Stomach smooth muscle (tissue), 2 donors: ENCODE results near the gene ATRN.
"Not testable (repeated sequence)": the region's sequence is repeated elsewhere in the genome, so short reads cannot be mapped to it uniquely, and the experiment has no call there.

Experiments used
- H3K27ac ChIP-seq: one replicate; pipeline ENCODE4 v1.7.0; 2013; ENCODE audit warnings: mild to moderate bottlenecking, low read length, inconsistent platforms
- H3K27me3 ChIP-seq, 2 donors: one replicate each; pipeline ENCODE4 v1.7.0; 2013; ENCODE audit warnings: low read length in 2 of 2; ENCODE audit not compliant: insufficient read depth in 2 of 2, control insufficient read depth in 1 of 2
- H3K36me3 ChIP-seq, 2 donors: one replicate each; pipeline ENCODE4 v1.7.0; 2013; ENCODE audit warnings: low read length in 2 of 2; ENCODE audit not compliant: control insufficient read depth in 2 of 2, insufficient read depth in 2 of 2
- H3K4me1 ChIP-seq: one replicate; pipeline ENCODE4 v1.7.0; 2013; ENCODE audit warnings: low read length; ENCODE audit not compliant: control insufficient read depth, insufficient read depth
- H3K4me3 ChIP-seq, 2 donors: one replicate each; pipeline ENCODE4 v1.7.0; 2013; ENCODE audit warnings: low read length in 2 of 2
- H3K9ac ChIP-seq, 2 donors: one replicate each; pipeline ENCODE4 v1.7.0; 2013; ENCODE audit warnings: low read length in 2 of 2, mild to moderate bottlenecking in 1 of 2
- H3K9me3 ChIP-seq, 2 donors: one replicate each; pipeline ENCODE4 v1.7.0; 2013; ENCODE audit warnings: low read length in 2 of 2; ENCODE audit not compliant: control insufficient read depth in 2 of 2
- donor health status: healthy.
- donor health status: Pancreatic carcinoma.

ATRN gene

GRCh38 chr20:3465301-3465700 lies 5.5 kb upstream of the ATRN start:
- no peak overlapping the region for H3K9ac ChIP-seq
- H3K36me3 ChIP-seq: no peaks in the 10 kb centered on the region
- no peaks in the 10 kb centered on the region for H3K9me3 ChIP-seq
- H3K4me3 ChIP-seq: no peak overlapping the region
- H3K4me1 ChIP-seq: peaks cover under 1% of the 10 kb centered on the region
- H3K27me3 ChIP-seq: peaks cover 0 to 3% of the 10 kb centered on the region in 2 donors
- no peak overlapping the region for H3K27ac ChIP-seq

DNA sequence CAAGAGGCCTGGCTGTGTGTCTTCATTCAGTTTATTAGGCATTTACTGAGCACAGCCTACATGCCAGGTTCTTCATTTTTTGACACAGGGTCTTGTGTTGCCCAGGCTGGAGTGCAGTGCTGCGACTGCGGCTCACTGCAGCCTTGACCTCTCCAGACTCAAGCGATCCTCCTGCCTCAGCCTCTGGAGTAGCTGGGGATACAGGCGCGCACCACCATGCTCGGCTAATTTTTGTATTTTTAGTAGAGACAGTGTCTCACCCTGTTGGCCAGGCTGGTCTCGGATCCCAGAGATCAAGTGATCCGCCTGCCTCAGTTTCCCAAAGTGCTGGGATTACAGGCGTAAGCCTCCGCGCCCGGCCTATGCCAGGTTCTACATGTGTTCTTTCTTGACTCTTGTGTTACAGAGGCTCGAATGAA lies 601 bp upstream of the ATRN start:
- Histone ChIP-seq H3K9ac (peak overlapping the region; percentile 87), H3K9me3 (no peaks in the 10 kb centered on the region), H3K36me3 (no peaks in the 10 kb centered on the region), H3K27me3 (no peaks in the 10 kb centered on the region), H3K4me1 (peaks cover 30% of the 10 kb centered on the region), H3K4me3 (peak overlapping the region; percentile 79 to 92), H3K27ac (peak overlapping the region; percentile 76)

GRCh38 chr20:3471397-3472021 lies 691 bp downstream of the ATRN start:
- Histone ChIP-seq H3K4me3 (peak overlapping the region; percentile 79 to 92), H3K4me1 (peaks cover 30% of the 10 kb centered on the region), H3K36me3 (no peaks in the 10 kb centered on the region), H3K9me3 (no peaks in the 10 kb centered on the region), H3K27ac (no peak overlapping the region), H3K27me3 (no peaks in the 10 kb centered on the region), H3K9ac (peak overlapping the region; percentile 87 to 90)

DNA sequence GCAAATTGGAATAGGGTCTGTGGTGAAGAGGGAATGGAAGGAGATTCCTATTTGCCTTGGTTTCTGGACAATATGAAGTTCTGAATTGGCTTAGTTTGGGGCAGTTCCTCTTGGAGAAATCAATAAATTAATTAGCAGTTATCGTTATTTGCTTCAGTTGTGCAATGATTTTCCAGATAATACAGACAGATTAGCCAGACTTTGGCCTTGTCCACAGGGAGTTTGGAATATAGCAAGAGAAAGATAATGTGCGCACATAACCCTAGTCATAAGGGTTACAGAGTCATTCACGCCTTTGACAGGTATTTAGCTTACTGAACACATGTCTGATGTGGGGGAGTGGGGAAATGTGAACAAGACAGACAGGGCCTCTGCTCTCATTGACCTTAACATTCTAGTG lies 1.3 kb downstream of the ATRN start:
- Histone ChIP-seq H3K27ac (no peak overlapping the region), H3K4me1 (peaks cover 30% of the 10 kb centered on the region), H3K27me3 (no peaks in the 10 kb centered on the region), H3K36me3 (no peaks in the 10 kb centered on the region), H3K4me3 (peak overlapping the region; percentile 79 to 92), H3K9me3 (no peaks in the 10 kb centered on the region), H3K9ac (peak overlapping the region; percentile 87 to 90)

DNA sequence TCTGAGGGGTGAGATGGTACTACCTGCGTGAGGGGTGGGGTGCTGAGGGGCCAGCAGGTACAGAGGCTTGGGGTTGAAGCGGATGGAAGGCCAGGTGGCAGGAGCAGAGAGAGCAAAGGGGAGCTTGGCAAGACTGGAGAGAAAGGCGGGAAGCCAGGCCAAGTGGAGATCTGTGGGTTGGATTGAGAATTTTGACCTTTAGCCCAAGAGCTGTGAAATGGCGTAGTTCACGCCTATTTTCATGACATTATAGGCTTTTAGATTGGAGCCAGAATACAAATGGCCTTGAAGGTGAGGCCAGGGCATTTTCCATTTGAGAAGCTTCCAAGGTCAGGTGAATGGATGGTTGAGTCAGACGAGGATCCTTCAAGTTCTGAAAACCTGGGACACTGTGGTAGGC lies 2.5 kb downstream of the ATRN start:
- no peaks in the 10 kb centered on the region for H3K9me3 ChIP-seq
- peak overlapping the region in 1 of 2 donors; percentile 13 for H3K9ac ChIP-seq

DNA sequence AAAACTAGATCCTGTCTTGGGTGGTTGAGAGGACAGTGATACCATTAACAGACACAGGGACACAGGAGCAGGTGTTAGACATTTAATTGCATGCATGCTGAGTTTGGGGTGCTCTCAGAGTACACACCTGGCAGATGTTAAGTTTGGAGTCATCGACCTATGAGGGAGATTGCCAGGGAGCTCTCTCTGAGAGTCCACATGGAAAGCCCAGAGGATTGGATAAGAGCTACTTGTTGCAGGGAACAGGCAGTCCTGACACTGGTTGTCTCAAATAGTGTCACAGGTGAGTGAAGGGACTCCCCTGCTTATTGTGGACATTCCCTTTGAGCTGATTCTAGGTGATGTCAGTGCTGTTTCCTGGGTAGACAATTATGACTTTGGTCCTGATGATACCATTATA lies 3.1 kb downstream of the ATRN start:
- Histone ChIP-seq H3K9ac (no peak overlapping the region), H3K9me3 (no peaks in the 10 kb centered on the region), H3K27ac (no peak overlapping the region), H3K36me3 (no peaks in the 10 kb centered on the region), H3K4me1 (peaks cover 30% of the 10 kb centered on the region), H3K27me3 (no peaks in the 10 kb centered on the region), H3K4me3 (no peak overlapping the region)

More for the DNA sequence above, 2.5 kb downstream of the ATRN start:
- Histone ChIP-seq H3K27me3 (no peaks in the 10 kb centered on the region), H3K4me3 (no peak overlapping the region), H3K36me3 (no peaks in the 10 kb centered on the region), H3K27ac (no peak overlapping the region), H3K4me1 (peaks cover 30% of the 10 kb centered on the region)

DNA sequence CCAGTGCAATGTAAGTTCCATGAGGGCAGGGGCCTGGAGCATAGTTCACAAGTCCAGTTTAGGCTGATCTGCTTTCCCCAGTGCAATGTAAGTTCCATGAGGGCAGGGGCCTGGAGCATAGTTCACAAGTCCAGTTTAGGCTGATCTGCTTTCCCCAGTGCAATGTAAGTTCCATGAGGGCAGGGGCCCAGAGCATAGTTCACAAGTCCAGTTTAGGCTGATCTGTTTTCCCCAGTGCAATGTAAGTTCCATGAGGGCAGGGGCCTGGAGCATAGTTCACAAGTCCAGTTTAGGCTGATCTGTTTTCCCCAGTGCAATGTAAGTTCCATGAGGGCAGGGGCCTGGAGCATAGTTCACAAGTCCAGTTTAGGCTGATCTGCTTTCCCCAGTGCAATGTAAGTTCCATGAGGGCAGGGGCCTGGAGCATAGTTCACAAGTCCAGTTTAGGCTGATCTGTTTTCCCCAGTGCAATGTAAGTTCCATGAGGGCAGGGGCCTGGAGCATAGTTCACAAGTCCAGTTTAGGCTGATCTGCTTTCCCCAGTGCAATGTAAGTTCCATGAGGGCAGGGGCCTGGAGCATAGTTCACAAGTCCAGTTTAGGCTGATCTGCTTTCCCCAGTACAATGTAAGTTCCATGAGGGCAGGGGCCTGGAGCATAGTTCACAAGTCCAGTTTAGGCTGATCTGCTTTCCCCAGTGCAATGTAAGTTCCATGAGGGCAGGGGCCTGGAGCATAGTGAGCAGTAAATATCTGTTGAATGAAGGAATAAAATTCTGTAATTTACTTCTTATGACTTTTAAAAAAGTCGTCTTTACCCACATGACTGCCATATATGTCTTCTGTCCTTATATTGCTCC lies 6.4 kb downstream of the ATRN start:
- not testable (repeated sequence) for H3K27me3 ChIP-seq, H3K9ac ChIP-seq, H3K36me3 ChIP-seq, H3K27ac ChIP-seq, H3K9me3 ChIP-seq, H3K4me3 ChIP-seq
- peaks cover 18% of the 10 kb centered on the region for H3K4me1 ChIP-seq

DNA sequence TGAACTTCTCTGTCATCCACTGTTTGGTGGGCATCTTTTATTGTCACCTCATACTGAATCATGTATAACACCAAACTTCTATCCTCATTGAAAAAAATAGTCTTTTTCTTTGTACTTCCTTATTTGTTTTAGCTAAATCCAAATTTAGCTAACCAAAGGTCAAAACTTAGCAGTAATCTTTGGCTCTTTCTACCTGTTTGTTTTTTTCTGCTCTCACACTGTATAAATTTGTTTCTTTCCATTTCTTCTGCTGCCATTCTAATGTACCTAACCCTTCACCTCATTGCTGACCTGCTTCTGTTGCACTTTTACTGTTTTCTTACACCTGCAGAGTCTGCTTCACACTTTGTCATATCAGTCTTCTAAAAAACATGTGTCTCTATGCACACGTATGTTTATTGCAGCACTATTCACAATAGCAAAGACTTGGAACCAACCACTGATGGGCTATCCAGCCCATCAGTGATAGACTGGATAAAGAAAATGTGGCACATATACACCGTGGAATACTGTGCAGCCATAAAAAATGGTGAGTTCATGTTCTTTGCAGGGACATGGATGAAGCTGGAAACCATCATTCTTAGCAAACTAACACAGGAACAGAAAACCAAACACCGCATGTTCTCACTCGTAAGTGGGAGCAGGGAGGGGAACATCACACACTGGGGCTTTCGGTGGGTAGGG lies 7.2 kb downstream of the ATRN start:
- Histone ChIP-seq H3K27ac (no peak overlapping the region), H3K4me3 (no peak overlapping the region), H3K4me1 (peaks cover 11% of the 10 kb centered on the region), H3K9me3 (no peaks in the 10 kb centered on the region), H3K9ac (no peak overlapping the region), H3K27me3 (no peaks in the 10 kb centered on the region), H3K36me3 (no peaks in the 10 kb centered on the region)

- no peaks in the 10 kb centered on the region for H3K9me3 ChIP-seq
- H3K36me3 ChIP-seq: no peaks in the 10 kb centered on the region
- no peak overlapping the region for H3K4me3 ChIP-seq
- no peak overlapping the region for H3K9ac ChIP-seq
- H3K27ac ChIP-seq: no peak overlapping the region
- peaks cover 4% of the 10 kb centered on the region for H3K4me1 ChIP-seq
- H3K27me3 ChIP-seq: no peaks in the 10 kb centered on the region
These were observed 8.2 kb downstream of the ATRN start for GRCh38 chr20:3479025-3479424.

GRCh38 chr20:3479759-3480615 lies 9.2 kb downstream of the ATRN start:
- H3K27me3 ChIP-seq: no peaks in the 10 kb centered on the region
- no peak overlapping the region for H3K9ac ChIP-seq
- peaks cover 3% of the 10 kb centered on the region for H3K4me1 ChIP-seq
- no peak overlapping the region for H3K4me3 ChIP-seq
- H3K9me3 ChIP-seq: no peaks in the 10 kb centered on the region
- no peaks in the 10 kb centered on the region for H3K36me3 ChIP-seq
- H3K27ac ChIP-seq: no peak overlapping the region
